Osteoblast (primary cell): ENCODE results near the gene FGD4. TPM values are rescaled to one million over a fixed set of nuclear protein-coding genes. Genes with fewer than 3 reads are reported as not detected.
A peak's percentile ranks its signal among the peaks of the same experiment; 100 is the strongest.

Experiments used
- DNase-seq: peaks from one replicate; pipeline ENCODE4 v3.0.0; 2011; ENCODE audit warnings: low spot score, mixed read lengths; ENCODE audit not compliant: insufficient read length; ENCODE audit errors: missing footprints
- H2AFZ ChIP-seq: 2 replicates; pipeline ENCODE4 v1.6.0; 2011; ENCODE audit warnings: mild to moderate bottlenecking, low read length
- H3K27ac ChIP-seq: 2 replicates; pipeline ENCODE4 v1.5.1; 2011; ENCODE audit warnings: mild to moderate bottlenecking, low read depth, low read length, moderate library complexity
- H3K27me3 ChIP-seq: 2 replicates; pipeline ENCODE4 v1.6.0; 2012; ENCODE audit warnings: mild to moderate bottlenecking, control low read depth, inconsistent platforms, low read length, moderate library complexity; ENCODE audit not compliant: insufficient read depth
- H3K36me3 ChIP-seq: 2 replicates; pipeline ENCODE4 v1.5.1; 2011; ENCODE audit warnings: mild to moderate bottlenecking, low read length, control low read depth, moderate library complexity; ENCODE audit not compliant: insufficient read depth
- H3K4me1 ChIP-seq: 2 replicates; pipeline ENCODE4 v1.5.1; 2011; ENCODE audit warnings: mild to moderate bottlenecking, low read length, control low read depth, moderate library complexity; ENCODE audit not compliant: insufficient read depth
- H3K4me2 ChIP-seq: 2 replicates; pipeline ENCODE4 v1.6.0; 2011; ENCODE audit warnings: mild to moderate bottlenecking, low read length; ENCODE audit not compliant: insufficient read depth
- H3K4me3 ChIP-seq: fragments of 200-600 bp; sonication (generic); 3 replicates; pipeline ENCODE4 v1.5.1; 2012; ENCODE audit warnings: mild to moderate bottlenecking, low read length, inconsistent platforms; ENCODE audit not compliant: insufficient read depth
- H3K79me2 ChIP-seq: 2 replicates; pipeline ENCODE4 v1.6.0; 2012; ENCODE audit warnings: mild to moderate bottlenecking, low read length, control low read depth, inconsistent platforms; ENCODE audit not compliant: insufficient read depth
- H3K9me3 ChIP-seq: 2 replicates; pipeline ENCODE4 v1.5.1; 2011; ENCODE audit warnings: low read depth, low read length, control low read depth
- H4K20me1 ChIP-seq: 2 replicates; pipeline ENCODE4 v1.6.0; 2012; ENCODE audit warnings: mild to moderate bottlenecking, low read length, control low read depth; ENCODE audit not compliant: insufficient read depth
- total RNA-seq: library from RNA; depleted of rRNA; stranded (reverse); fragments of >200 nt; gene quantifications from 2 replicates; pipeline ENCODE4 v1.2.3, GENCODE V29; 2012
- TF ChIP-seq, protein P1 (sequence below): IDR thresholded peaks from 2 replicates; pipeline ENCODE4 v1.5.1; 2011; ENCODE audit warnings: mild to moderate bottlenecking, low read depth, low read length, moderate library complexity; ENCODE audit errors: extremely low read depth

Gene FGD4
- total RNA-seq = 5.6 and 11.9 TPM in 2 replicates

DNA sequence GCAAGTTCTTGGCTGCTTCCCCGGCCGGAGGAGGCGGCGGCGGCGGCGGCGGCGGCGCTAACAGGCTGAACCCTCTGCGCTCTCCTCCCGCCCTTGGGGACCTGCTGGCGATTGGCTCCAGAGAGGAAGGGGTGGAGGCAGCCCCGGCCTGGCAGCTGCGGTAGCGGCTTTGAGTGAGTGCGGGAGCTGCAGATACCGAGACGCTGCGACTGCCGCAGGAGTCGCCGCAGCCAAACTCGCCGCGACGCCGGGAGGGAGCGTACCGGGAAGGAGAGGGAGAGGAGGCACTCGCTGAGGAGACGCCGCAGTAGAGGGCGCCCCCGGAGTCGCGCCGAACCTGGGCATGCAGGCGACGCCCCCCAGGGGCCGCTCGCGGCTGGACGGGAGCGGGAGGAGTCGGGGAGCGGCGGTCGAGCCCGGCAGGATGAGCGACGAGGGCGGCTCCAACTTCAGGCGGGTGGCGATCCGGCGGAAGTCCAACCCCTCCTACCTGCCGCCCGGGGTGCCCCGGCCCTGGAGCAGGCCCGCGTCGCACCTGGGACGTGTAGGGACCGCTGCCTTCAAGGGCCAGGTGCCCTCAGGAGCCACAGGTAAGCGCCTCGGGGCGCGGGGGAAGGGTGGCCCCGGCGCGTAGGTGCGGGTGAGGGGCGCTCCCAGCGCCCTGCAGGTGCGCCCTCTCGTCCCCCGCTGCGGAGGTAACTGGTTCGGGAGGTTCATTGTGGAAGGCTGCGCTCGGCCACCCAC is at the start of gene FGD4:
Gene FGD4, plus strand, starts transcription at position 189 of the 744 bp plus-strand sequence.
- H3K4me1 ChIP-seq = peaks cover 9% of the 10 kb centered on the region
- H3K4me2 ChIP-seq = peak within 1 kb of the TSS; percentile 84
- H3K36me3 ChIP-seq = no peaks in the 10 kb centered on the region
- peak within 1 kb of the TSS; percentile 70 for H3K4me3 ChIP-seq
- H3K9me3 ChIP-seq = no peaks in the 10 kb centered on the region
- peaks cover 17% of the 10 kb centered on the region for H3K27me3 ChIP-seq
- H4K20me1 ChIP-seq = no peaks in the 10 kb centered on the region
- no peak within 1 kb of the TSS for H3K27ac ChIP-seq
- no peaks in the 10 kb centered on the region for H3K79me2 ChIP-seq
- DNase-seq = peak; percentile 94
- peak within 1 kb of the TSS; percentile 74 for H2AFZ ChIP-seq
- TF ChIP-seq, protein P1, sequence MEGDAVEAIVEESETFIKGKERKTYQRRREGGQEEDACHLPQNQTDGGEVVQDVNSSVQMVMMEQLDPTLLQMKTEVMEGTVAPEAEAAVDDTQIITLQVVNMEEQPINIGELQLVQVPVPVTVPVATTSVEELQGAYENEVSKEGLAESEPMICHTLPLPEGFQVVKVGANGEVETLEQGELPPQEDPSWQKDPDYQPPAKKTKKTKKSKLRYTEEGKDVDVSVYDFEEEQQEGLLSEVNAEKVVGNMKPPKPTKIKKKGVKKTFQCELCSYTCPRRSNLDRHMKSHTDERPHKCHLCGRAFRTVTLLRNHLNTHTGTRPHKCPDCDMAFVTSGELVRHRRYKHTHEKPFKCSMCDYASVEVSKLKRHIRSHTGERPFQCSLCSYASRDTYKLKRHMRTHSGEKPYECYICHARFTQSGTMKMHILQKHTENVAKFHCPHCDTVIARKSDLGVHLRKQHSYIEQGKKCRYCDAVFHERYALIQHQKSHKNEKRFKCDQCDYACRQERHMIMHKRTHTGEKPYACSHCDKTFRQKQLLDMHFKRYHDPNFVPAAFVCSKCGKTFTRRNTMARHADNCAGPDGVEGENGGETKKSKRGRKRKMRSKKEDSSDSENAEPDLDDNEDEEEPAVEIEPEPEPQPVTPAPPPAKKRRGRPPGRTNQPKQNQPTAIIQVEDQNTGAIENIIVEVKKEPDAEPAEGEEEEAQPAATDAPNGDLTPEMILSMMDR = peak; percentile 5

DNA sequence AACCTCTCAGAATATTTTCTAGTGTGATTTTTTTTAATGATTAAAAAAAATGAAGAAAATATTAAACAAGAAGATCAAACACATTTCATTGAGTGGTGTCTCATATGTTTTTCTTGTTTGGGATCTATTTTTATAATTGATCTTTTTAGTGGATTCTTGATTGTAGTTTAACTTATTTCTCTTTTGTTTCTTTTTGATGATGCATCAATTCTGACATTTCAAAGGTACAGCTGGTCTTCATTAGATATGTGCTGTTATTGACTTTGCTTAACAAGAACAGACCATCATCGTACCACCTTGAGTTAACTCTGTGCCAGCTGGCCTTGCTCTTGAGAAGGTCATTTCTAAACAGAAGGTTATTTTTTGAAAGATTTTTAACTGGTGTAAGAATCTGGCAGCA is 45.8 kb upstream of the FGD4 start:
- Histone ChIP-seq H4K20me1 (no peaks in the 10 kb centered on the region), H3K4me2 (no peak overlapping the region), H3K4me1 (no peaks in the 10 kb centered on the region), H3K9me3 (no peaks in the 10 kb centered on the region), H3K27ac (no peak overlapping the region), H3K4me3 (no peak overlapping the region), H2AFZ (no peak overlapping the region), H3K79me2 (no peaks in the 10 kb centered on the region), H3K27me3 (no peaks in the 10 kb centered on the region), H3K36me3 (peaks cover 7% of the 10 kb centered on the region)
- no peak for DNase-seq
- TF ChIP-seq, protein P1 = no peak

DNA sequence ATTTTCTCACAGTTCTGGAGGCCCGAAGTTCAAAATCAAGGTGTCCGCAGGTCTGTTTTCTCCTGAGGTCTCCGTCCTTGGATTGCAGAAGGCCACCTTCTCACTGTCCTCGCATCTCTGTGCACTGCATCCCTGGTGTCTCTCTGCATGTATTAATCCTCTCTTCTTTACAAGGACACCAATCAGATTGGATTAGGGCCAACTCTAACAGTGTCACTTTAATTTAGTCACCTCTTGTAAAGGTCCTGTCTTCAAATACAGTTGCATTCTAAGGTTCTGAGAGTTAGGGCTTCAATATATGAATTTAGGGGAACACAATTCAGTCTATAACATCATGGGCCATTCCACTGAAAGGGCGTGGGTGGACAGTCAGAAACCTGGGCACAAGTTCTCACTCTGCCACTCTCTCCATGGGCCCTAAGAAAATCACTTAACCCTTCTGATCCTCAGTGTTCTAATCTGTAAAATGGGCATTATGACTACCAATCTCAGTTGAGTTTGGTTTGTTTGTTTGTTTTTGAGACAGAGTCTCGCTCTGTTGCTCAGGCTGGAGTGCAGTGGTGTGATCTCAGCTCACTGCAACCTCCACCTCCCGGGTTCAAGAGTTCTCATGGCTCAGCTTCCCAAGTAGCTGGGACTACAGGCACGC is 41.6 kb upstream of the FGD4 start:
- Histone ChIP-seq H3K79me2 (no peaks in the 10 kb centered on the region), H3K27me3 (no peaks in the 10 kb centered on the region), H3K9me3 (no peaks in the 10 kb centered on the region), H4K20me1 (no peaks in the 10 kb centered on the region), H3K27ac (no peak overlapping the region), H3K4me3 (no peak overlapping the region), H2AFZ (no peak overlapping the region), H3K36me3 (peaks cover 7% of the 10 kb centered on the region), H3K4me1 (no peaks in the 10 kb centered on the region), H3K4me2 (no peak overlapping the region)
- DNase-seq = no peak
- TF ChIP-seq, protein P1 = no peak

DNA sequence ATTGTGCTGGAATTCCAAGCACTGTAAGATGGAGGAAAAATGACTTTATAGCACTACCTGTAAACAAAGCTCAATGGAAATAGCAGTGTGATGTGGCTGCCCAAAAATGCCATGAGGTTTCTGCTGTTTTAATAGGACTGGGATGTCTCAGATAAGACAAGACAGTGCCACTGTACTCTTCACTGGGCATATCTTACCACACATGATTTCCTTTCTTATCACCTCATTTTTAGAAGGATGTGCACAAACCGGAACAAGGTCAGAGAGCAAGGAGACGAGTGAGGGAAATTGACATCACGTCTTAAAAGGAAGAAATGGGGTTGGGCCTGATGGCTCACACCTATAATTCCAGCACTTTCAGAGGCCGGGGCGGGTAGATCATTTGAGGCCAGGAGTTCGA is 38.4 kb upstream of the FGD4 start:
- Histone ChIP-seq H2AFZ (no peak overlapping the region), H3K27me3 (no peaks in the 10 kb centered on the region), H3K4me3 (no peak overlapping the region), H4K20me1 (no peaks in the 10 kb centered on the region), H3K9me3 (no peaks in the 10 kb centered on the region), H3K79me2 (no peaks in the 10 kb centered on the region), H3K27ac (no peak overlapping the region), H3K36me3 (peaks cover 3% of the 10 kb centered on the region), H3K4me1 (peaks cover 6% of the 10 kb centered on the region), H3K4me2 (no peak overlapping the region)
- no peak for DNase-seq
- TF ChIP-seq, protein P1 = no peak
